HG03066 (cell line): ENCODE results near the gene L3MBTL2.
"Not testable (repeated sequence)": the region's sequence is repeated elsewhere in the genome, so short reads cannot be mapped to it uniquely, and the experiment has no call there.

Source experiments
- ATAC-seq: cut with Tn5 transposase; IDR thresholded peaks from one replicate; pipeline ENCODE4 v1.9.1; 2021; ENCODE audit warnings: low read depth; ENCODE audit not compliant: unreplicated experiment

L3MBTL2 gene

GRCh38 chr22:41204992-41205900 is at the start of gene L3MBTL2:
L3MBTL2 (plus strand) TSS chr22:41205312; CDS start chr22:41205363, 51 bp downstream.
- ATAC-seq = peak; percentile 99

- no peak for ATAC-seq
Measured at GRCh38 chr22:41157083-41157482, 48.0 kb upstream of the L3MBTL2 start.

- ATAC-seq = no peak
Measured at GRCh38 chr22:41169157-41169556, 36.0 kb upstream of the L3MBTL2 start.

- no peak for ATAC-seq
Measured at GRCh38 chr22:41171996-41172395, 33.1 kb upstream of the L3MBTL2 start.

- ATAC-seq = no peak
Measured at GRCh38 chr22:41175546-41175945, 29.6 kb upstream of the L3MBTL2 start.

- ATAC-seq = no peak
Measured at GRCh38 chr22:41177040-41177621, 28.0 kb upstream of the L3MBTL2 start.

GRCh38 chr22:41177622-41178424 is 27.3 kb upstream of the L3MBTL2 start:
- ATAC-seq = no peak

- ATAC-seq = no peak
Measured at GRCh38 chr22:41178425-41178975, 26.6 kb upstream of the L3MBTL2 start.

GRCh38 chr22:41180362-41180761 is 24.8 kb upstream of the L3MBTL2 start:
- not testable (repeated sequence) for ATAC-seq

GRCh38 chr22:41180926-41181325 is 24.2 kb upstream of the L3MBTL2 start:
- ATAC-seq = no peak

- ATAC-seq = no peak
Measured at GRCh38 chr22:41181349-41182241, 23.5 kb upstream of the L3MBTL2 start.

GRCh38 chr22:41184679-41185078 is 20.4 kb upstream of the L3MBTL2 start:
- no peak for ATAC-seq

- ATAC-seq = no peak
Measured at GRCh38 chr22:41191467-41191866, 13.6 kb upstream of the L3MBTL2 start.

- no peak for ATAC-seq
Measured at GRCh38 chr22:41193829-41194228, 11.3 kb upstream of the L3MBTL2 start.

GRCh38 chr22:41197038-41197972 is 7.8 kb upstream of the L3MBTL2 start:
- peak; percentile 74 for ATAC-seq

- no peak for ATAC-seq
Measured at GRCh38 chr22:41198027-41198580, 7.0 kb upstream of the L3MBTL2 start.

- no peak for ATAC-seq
Measured at GRCh38 chr22:41201141-41201540, 4.0 kb upstream of the L3MBTL2 start.

GRCh38 chr22:41203118-41203517 is 2.0 kb upstream of the L3MBTL2 start:
- no peak for ATAC-seq
